ENCODE measurements around the gene RIT2. TPM values are rescaled to one million over a fixed set of nuclear protein-coding genes. Genes with fewer than 3 reads are reported as not detected.

The RIT2 gene
- polyA plus RNA-seq, 2 of the 4 experiments (the other 2 are of a cell fraction), result not detected

- Histone ChIP-seq H3K4me3 (no peak overlapping the region), H3K4me1 (no peaks in the 10 kb centered on the region), H3K9me3 (no peaks in the 10 kb centered on the region), H3K27ac (no peak overlapping the region), H3K4me2 (no peak overlapping the region)
- no peak for DNase-seq (ENCODE audit: low read depth in 1 of 2, low spot score in 1 of 2)
- 0% methylated on average over 3 of the region's 3 CpGs for WGBS (ENCODE audit: missing lambda C conversion rate)
- CTCF ChIA-PET, result no interaction called here
- POLR2A ChIA-PET, result no interaction called here
- no peak for FAIRE-seq
- TF ChIP-seq ZFP36 (IDR thresholded peaks at IDR 0.05; ENCODE audit: borderline replicate concordance, partially characterized antibody) (no peak), CHD4 (IDR thresholded peaks at IDR 0.05; ENCODE audit: borderline replicate concordance) (no peak), ATOH8 (CRISPR knock-in tag; IDR thresholded peaks at IDR 0.05; ENCODE audit: low read depth) (no peak), RNF2 (IDR thresholded peaks at IDR 0.05; ENCODE audit: borderline replicate concordance, low read depth) (no peak), EHF (CRISPR knock-in tag; IDR thresholded peaks at IDR 0.05) (no peak), ESRRA (IDR thresholded peaks at IDR 0.05; ENCODE audit: borderline replicate concordance, low read length) (no peak), EHMT2 (IDR thresholded peaks at IDR 0.05; ENCODE audit: low read depth) (no peak), HEYL (CRISPR knock-in tag; IDR thresholded peaks at IDR 0.05) (no peak), USF2 (IDR thresholded peaks at IDR 0.05) (no peak), MAZ (IDR thresholded peaks at IDR 0.05; ENCODE audit: borderline replicate concordance, low read depth, low read length) (no peak), PBX3 (IDR thresholded peaks at IDR 0.05) (no peak)
- no peak for ATAC-seq
These were observed 34.8 kb downstream of the RIT2 start for GRCh38 chr18:43080671-43081070.

- Histone ChIP-seq H3K4me1 (no peaks in the 10 kb centered on the region), H3K27ac (no peak overlapping the region), H3K9me3 (no peaks in the 10 kb centered on the region), H3K4me2 (no peak overlapping the region), H3K4me3 (no peak overlapping the region)
- ATAC-seq (no peak), DNase-seq (ENCODE audit: low read depth in 1 of 2, low spot score in 1 of 2) (no peak), FAIRE-seq (no peak)
- WGBS (ENCODE audit: missing lambda C conversion rate), result 5% methylated on average over 4 of the region's 4 CpGs
- CTCF ChIA-PET, result no interaction called here
- POLR2A ChIA-PET, result no interaction called here
- TF ChIP-seq HOXB13 (CRISPR knock-in tag; IDR thresholded peaks at IDR 0.05; ENCODE audit: low read depth), result no peak
- no peak for TF ChIP-seq REST (IDR thresholded peaks at IDR 0.05)
- no peak for TF ChIP-seq TP53 (CRISPR knock-in tag; IDR thresholded peaks at IDR 0.05)
- TF ChIP-seq ELK1 (IDR thresholded peaks at IDR 0.05; ENCODE audit: low read depth, low read length), result no peak
- no peak for TF ChIP-seq HOXA7 (CRISPR knock-in tag; IDR thresholded peaks at IDR 0.05)
- TF ChIP-seq RARB (CRISPR knock-in tag; IDR thresholded peaks at IDR 0.05), result no peak
- no peak for TF ChIP-seq USF2 (IDR thresholded peaks at IDR 0.05)
- no peak for TF ChIP-seq ZC3H11A (IDR thresholded peaks at IDR 0.05)
- no peak for TF ChIP-seq EHMT2 (IDR thresholded peaks at IDR 0.05; ENCODE audit: low read depth)
- TF ChIP-seq RNF2 (IDR thresholded peaks at IDR 0.05; ENCODE audit: borderline replicate concordance, low read depth), result no peak
- TF ChIP-seq GATA3 (IDR thresholded peaks at IDR 0.05; ENCODE audit: borderline replicate concordance), result no peak
- TF ChIP-seq FOSL2 (IDR thresholded peaks at IDR 0.05), result no peak
- TF ChIP-seq FOSL2 (CRISPR knock-in tag; IDR thresholded peaks at IDR 0.05), result no peak
- TF ChIP-seq JUN (IDR thresholded peaks at IDR 0.05), result no peak
- TF ChIP-seq EP300 (IDR thresholded peaks at IDR 0.05), result no peak
- TF ChIP-seq ZFP36 (IDR thresholded peaks at IDR 0.05; ENCODE audit: borderline replicate concordance, partially characterized antibody), result no peak
- TF ChIP-seq ATOH8 (CRISPR knock-in tag; IDR thresholded peaks at IDR 0.05; ENCODE audit: low read depth), result no peak
- no peak for TF ChIP-seq PHF8 (IDR thresholded peaks at IDR 0.05; ENCODE audit: borderline replicate concordance, low read depth)
- TF ChIP-seq POLR2AphosphoS2 (conservative IDR thresholded peaks at IDR 0.05; ENCODE audit: low read length), result no peak
- TF ChIP-seq CBX8 (IDR thresholded peaks at IDR 0.05), result no peak
- no peak for TF ChIP-seq CHD4 (IDR thresholded peaks at IDR 0.05; ENCODE audit: borderline replicate concordance)
These were observed 36.1 kb downstream of the RIT2 start for GRCh38 chr18:43079422-43079821.
